GM19023 (cell line): ENCODE data around the gene PSTPIP1.

Experiments used
- ATAC-seq: cut with Tn5 transposase; IDR thresholded peaks from one replicate; pipeline ENCODE4 v1.9.1; 2021; ENCODE audit warnings: mild to moderate bottlenecking, moderate library complexity; ENCODE audit not compliant: unreplicated experiment

Gene PSTPIP1

DNA sequence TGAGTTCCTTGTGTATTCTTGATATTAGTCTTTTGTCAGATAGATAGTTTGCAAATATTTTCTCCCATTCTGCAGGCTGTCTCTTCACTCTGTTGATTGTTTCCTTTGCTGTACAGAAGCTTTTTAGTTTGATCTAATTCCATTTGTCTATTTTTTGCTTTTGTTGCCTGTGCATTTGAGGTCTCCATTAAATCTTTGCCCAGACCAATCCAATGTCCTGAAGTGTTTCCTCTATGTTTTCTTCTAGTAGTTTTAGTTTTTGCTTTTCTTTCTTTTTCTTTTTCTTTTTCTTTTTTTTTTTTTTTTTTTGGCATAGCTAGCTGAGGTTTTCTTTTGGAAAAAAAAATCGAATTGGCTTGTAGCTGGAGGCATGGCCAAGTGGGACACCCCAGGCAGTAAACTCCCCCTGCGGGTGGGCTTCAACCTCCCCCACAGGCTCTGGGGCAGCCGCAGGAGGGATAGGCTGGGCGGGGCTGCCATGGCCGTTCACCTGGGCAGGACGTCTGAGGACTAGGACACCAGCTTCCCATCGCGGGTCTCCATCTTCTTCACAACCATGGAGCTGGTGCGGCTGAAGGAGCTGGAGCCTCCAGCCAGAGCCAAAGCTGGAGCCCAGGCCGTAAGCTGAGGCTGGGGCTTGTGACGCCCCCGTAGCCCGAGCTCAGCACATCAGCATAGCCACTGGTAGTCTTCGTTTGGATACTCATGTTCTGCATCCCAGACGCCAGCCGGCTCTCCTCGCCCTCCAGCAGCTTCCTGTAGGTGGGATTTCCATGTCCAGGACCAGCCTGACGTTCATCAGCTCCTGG, 16.2 kb upstream of the PSTPIP1 start:
- ATAC-seq, result no peak

DNA sequence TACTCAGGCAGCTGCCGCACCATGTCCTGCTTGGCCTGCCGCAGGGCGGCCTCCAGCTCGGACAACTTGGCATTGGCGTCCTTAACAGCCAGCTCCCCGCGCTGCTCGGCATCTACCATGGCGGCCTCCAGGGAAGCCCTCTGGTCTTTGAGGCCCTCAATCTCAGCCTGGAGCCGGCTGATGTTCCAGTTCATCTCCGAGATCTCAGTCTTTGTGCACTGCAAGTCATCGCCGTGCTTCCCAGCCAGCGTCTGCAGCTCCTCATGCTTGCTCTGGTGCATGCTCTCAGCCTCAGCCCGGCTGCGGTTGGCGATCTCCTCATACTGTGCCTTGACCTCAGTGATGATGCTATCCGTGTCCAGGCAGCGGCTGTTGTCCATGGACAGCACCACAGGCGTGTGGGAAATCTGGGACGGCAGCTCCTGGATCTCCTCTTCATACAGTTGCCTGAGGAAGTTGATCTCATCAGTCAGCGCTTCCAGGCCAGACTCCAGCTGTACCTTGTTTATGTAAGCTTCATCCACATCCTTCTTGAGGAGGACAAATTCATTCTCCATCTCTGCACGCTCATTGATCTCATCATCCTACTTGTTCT, 15.5 kb upstream of the PSTPIP1 start:
- ATAC-seq, result no peak

DNA sequence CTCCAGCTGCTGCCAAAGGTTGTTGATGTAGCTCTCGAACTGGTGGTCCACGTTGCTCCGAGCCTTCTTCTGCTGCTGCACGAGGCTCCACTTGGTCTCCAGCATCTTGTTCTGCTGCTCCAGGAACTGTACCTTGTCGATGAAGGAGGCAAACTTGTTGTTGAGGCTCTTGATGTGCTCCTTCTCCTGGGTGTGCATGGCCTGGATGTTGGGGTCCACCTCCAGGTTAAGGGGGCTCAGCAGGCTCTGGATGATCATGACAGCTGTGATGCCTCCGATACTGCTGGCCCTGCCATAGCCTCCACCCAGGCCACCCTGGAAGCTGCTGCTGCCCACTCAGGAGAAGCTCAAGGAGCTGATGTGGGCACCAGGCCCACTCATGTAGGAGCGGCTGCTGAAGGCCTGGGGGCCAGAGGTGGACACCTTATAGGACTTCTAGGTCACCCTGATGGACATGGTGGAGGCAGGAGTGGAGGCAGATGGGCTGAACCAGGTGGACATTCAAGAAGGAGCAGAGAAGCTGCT, 14.9 kb upstream of the PSTPIP1 start:
- ATAC-seq, result no peak

DNA sequence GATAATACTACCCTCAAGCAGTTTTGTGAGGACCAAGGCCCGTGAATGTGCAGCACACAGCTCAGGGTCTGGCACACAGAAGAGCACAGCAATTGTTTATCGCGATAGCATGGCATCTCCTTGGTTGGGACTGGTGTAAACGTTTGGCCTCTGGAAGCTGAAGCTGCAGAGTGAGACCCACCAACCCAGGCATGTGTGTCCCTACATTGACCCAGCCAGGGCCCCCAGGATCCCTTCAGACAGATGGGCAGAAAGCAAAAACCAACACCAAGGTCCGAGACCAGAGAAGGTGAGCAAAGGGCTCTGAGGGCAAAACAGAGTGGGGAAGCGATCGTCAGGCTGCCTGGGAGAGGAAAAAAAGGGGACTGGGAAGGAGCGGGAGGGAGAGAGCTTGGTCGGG, 12.6 kb upstream of the PSTPIP1 start:
- ATAC-seq, result no peak

DNA sequence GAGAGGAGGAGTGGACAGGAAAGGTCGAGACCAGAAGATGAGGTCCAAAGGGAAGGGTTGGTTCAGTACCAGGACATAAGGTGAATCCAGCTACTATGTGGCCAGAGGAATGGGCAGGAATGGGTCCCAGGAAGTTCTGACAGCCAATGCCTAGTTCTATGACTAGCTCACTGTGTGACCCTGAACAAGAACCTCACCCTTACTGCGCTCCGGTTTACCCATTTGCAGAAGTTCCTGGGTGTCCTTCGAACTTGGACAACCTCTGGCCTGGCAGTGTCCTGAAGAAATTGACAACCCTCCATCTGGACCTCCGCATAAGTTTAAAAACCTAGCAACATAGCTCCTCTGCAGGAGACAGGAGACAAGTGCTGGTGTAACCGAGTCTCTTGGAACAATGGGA, 12.2 kb upstream of the PSTPIP1 start:
- ATAC-seq, result no peak

DNA sequence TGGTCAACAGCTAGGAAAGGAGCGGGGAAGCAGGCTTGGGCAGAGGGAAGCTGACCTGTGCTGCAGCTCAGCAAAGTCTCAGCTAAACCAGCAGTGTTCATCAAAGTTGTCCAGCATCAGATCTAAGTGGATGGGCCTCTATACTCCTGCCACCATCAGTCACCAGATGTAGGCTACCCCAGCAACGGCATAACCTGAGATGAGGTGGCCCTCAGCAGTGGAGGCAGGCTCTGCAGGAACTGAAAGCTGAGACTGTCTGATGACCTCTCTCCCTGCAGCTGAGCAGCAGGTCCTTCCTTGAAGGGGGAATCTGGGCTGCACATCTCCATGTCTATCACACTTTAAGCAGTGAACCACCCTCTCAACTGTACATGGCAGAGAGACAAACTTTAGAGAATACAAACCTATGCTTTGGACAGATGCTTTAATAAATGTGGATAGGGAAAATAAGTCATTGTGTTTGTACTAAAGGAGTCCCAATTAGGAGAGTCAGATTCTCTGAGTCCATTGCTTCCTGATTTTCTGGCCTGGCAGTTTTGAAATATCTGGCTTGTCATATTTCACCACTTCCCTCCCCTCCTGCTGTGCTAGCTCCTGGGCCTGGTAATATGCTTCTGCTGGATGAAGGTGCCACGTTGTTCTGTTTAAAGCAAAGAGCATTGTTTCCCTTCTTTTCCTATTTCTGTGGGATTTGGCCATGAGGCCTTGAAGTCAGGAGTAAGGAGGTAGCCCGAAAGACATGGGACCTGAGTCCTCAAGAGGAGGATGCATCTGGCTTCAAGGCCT, 11.1 kb upstream of the PSTPIP1 start:
- ATAC-seq, result no peak

DNA sequence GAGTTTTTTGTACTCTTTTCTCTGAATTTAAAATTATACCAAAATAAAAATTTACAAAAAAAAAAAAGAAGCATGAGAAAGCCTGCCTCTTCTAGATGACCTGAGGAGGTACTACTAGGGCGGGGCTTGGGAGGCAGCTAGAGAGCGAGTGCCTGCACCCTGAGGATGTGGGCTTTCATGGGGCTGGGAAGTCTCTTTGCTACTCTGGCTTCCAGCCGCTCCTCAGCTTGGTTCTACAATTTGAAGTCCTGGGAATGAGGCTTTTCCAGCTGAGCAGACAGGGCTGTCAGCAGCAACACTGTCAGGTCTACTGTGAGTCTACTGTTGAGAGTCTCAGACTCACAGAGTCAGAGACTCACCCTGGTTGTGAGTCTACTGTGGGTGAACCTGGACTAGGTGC, 8.2 kb upstream of the PSTPIP1 start:
- no peak for ATAC-seq

DNA sequence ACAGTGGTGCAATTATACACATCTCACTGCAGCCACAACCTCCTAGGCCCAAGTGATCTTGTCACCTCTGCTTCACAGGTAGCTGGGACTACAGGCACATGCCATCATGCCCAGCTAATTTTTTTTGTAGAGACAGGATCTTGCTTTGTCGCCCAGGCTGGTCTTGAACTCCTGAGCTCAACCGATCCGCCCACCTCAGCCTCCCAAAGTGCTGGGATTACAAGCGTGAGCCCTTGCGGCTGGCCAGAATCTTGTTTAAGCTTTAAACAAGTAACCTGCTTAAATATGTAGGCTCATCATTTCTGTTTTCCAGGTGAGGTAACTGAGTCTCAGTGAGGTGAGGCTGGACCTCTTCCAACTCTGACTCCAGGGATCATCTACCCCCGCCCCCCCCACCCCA, 7.7 kb upstream of the PSTPIP1 start:
- no peak for ATAC-seq

DNA sequence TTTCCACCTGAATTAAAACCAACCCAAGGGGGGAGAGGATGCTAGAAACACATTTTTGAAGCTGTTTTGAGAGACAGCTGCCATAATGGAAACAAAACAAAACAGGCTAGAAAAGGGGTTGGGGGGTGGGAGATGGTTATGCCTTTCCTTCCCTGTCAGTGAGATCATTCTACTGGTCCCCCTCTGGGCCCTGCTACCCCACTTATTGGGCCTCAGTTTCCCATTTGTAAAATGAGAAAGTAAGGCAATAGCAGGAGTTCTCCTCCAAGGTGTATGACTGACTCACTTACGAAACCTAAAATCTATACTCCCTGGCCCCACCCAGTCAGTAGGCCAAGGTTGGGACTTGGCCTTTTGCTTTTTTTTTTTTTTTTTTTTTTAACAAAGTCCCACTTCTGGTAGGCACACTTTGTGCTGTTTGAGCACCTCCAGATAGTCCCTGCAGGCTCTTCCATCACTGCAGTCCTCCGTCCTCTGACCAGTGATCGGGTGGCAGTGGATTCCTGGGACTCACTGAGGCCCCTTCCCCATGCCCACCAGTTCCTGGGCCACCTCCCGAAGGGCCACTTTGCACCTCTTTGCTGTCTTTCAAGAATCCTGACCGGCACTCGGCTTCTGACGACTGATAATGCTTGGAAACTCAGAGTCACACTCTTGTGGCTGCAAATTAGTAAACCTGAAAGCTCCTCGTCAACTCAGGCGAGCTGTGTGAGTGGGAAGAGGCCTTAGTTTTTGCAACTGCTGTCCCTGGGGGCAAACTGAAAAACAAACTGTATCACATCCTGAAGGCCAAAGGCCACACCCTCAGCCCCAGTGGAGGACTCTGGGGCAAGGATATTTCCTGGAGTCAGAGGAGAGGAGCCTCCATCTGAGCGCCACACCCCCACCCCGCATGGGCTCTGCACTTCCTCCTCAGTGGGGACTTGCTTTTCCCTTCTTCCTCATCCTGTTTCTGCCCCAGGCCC, 6.7 kb upstream of the PSTPIP1 start:
- peak; percentile 72 for ATAC-seq

DNA sequence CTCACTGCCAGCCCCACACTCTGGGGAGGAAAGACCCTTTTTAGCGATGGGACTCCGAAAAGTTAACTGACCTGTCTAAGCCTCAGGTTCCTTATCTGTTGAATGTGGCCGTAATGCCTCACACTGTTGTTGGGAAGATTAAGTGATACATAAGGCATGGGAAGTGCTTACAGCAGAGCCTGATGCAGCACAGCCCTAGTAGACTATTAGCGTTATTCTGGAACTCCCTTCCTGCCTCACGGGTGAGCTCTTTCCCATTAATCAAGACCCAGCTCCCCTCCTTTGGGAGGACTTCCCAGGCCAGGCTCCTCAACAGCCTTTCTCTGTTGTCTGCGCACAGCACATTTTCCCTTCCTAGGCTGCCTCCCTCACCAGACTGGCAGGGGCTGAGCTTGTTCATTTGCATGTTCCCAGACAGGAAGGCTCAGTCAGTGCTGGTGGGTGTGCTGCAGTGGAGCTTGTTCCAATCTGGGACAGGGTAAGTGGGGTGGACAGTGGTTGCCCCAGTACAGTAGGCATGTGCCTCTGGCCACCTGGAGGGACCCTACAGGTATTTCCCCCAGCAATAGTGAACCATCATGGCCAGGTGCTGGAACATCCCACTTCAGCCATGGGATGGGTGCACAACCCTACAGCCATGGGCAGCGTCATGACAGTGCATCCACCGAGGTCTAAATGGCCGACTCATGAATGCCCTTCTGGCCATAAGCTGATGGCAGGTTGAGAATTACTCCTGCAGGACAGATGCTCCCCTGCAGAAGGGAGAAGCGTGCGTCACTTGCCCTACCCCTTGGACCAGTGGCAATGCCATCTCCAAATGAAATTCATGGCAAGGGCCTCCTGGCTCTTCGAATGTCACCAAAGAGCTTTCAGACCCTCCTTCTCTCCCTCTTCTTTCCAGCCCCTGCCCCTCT, 5.8 kb upstream of the PSTPIP1 start:
- ATAC-seq, result no peak

DNA sequence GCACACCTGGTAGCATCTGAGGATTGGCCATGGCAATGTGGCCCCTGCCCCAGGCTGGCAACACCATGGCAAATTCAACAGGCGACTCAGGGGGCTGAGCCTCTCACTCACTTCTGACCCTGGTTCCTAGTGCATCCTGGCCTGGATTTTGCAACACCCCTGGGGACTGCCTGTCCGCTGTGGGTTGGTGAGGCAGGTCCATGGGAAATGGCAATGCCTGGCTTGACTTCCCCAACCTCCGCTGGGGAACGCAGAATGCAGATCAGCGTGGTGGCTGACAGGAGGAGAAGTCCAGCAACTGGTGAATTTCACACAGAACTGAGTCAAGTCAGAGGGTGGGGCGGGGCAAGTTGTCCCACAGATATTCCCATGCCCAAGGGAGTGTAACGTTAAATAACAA, 3.9 kb upstream of the PSTPIP1 start:
- ATAC-seq, result no peak

DNA sequence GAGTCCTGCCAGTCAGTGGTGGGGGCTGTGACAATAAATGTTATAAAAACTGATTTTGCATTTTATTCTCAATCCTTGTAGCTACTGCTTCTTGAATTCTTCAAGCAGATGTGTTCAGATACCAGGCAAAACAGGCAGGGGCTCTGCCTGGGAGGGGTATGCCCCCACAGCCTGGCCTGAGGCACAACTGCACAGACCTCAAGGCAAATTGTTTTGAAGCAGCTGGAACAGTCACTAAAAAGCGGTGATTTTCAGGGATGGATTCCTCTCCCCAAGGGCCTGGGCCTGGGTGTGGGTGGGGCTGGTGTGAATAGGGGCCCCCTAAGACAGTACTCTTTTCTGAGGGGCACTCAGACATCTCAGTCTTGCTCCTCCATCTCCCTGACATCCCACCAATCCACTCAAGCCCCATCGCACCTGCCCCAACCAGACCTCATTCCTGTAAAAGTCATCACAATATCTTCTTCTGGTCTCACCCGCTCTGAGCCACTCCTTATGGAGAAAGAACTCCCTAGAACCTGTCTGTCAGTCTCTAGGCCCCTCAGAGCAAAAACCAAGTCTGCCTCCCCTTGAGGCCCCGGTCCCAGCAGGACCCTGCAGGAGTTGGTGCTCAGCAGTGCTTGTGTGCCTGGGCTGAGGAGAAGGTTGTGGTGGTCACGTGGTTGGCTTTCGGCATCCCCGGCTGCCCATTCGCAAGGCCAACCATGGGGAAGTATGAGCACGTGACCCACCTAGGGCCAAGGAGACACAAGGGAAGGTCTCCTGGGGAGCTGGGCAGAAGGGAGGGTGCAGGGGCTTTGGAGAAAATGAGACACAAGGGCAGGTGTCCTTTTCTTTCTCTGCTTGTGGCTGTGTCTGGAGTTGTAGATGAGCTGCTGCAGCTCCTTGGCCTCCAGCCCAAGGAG, 2.9 kb upstream of the PSTPIP1 start:
- ATAC-seq, result no peak

DNA sequence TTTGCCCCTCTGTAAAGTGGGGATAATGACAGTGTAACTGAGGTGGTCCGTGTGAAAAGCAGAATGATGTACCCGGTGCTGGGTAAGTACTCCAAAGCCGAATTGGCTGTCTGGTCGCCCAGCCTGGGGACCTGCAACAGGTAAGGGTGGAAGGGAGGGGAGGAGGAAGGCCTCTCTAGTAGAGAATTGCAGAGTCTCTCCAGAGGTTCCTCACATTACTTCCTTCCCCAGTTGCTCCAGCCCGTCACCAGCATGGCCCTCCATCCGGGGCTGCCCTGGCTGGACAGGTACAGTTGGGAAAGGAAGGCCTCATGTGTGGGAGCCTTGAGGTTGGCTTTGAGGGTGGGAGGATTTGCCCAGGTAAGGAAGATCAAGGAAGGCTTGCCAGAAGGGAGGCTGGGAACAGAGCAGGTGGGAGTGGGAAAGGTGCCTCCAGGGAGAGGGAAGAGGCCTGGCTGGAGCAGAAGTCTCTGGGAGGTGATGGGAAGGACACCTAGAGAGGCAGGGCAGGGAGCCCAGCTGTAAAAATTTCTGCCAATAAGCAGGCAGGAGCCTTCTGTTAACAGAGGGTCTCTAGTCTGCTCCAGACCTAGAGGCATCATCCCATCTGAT, 1.7 kb upstream of the PSTPIP1 start:
- ATAC-seq, result no peak

DNA sequence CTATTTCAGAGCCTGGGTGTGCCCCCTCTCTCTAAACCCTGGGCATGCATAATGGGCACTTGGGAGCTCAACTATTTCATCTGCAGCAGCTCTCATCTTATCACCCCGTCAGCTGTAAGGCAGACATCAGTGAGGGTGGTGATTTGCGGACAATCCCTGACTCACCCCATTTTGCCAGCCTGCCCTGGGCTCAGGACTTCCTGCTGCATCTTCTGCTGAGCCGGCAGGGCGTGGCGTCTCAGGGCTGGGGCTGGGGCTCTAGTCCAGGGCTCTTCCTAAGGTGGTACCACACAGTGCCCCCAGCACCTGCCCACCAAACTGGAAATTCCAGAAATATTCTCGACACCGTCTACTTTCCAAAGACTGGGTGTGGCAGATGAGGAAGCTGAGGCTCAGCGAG, 925 bp upstream of the PSTPIP1 start:
- no peak for ATAC-seq

DNA sequence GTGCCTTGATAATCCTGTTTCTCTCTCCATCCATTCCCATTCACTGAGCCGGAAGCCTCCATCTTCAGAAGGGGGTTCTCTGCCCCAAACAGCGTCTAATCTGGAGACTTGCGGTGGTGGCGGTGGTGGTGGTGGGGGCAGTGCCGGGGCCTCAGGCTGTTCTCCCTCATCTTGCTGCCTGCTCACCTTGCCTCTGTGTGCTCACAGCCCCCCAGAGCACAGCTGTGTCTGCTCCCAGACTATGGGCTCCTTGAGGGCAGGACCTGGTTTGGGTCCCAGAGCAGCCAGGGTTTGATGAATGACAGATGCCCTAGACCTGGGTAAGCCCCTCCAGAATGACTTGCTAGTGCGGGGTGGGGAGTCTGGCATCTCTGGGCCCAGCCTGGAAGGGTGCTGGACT, 430 bp upstream of the PSTPIP1 start:
- ATAC-seq, result no peak

DNA sequence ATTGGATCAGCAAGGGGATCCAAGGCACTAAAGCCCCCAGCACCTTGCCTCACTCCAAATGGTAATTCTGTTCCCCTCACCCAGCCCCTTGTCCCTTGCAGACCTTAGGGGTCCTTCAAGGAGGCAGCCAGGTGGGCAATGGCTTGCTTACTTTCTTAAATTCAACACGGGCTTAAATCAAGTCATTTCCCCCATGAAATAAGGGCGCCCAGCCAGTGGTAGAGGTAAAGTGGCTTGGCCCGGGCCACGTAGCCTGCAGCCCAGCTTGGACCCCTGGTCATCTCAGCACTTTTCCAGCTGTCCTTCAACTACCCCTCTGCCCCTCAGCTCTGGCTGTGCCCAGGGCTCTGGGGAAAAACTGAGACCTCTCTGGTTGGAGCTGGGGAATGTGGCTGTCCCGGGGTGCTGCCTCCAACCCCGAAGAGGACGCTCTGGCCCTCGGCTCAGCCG, 1.2 kb downstream of the PSTPIP1 start:
- ATAC-seq, result no peak

DNA sequence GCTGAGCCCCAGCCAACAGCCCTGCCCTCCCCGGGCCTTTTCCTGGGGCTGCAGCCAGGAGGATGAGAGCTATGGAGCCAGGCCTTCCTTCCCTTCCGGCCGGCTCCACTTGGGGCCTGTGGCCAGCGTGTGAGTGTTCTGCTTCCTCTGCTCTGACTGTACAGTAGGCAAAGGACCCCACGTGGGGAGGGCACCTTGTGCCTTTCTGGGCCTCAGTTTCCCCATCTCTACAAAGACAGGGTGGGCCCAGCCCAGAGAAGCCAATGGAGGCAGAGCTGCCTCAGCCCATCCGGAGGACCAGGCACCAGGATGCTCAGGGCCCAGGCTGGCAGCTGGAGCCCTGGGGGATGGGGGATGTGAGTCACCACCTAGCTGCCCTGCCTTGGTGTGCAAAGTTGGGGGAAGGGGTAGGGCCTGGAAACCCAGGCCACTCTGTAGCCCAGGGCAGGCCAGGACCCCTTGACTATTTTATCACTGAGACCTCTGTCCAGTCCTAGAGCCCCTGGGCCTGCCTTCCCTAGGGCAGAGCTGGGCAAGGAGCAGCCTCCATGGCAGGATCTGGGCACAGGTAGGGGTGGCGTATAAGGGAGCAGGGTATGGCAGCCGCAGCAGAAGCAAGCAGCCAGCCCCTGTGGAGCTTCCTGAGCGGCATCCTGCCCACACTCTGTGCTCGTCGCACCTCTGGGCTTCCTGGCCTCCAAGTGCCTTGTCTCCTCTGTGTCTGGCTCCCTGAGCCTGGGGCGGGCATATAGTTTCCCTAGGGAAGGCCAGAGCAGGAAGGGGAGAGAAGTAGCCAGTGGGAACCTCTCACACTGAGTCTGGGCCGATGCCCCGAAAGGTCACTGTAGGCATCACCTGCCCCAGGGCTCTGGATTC, 1.8 kb downstream of the PSTPIP1 start:
- no peak for ATAC-seq
